H1 (cell line): ENCODE results near the gene CDH20. TPM values are rescaled to one million over a fixed set of nuclear protein-coding genes. Genes with fewer than 3 reads are reported as not detected.

Source experiments
- ZNF274 ChIP-seq: IDR thresholded peaks from 2 replicates; pipeline ENCODE4 v1.7.0; 2012; ENCODE audit warnings: low read length, borderline replicate concordance; ENCODE audit errors: extremely low read depth
- polyA plus RNA-seq, 7 experiments: library from polyadenylated mRNA; depleted of rRNA in 3 of 7; stranded (reverse) in 5 of 7; unstranded in 2 of 7; fragments of >200 nt in 5 of 7; fragments of 200-250 nt in 2 of 7; gene quantifications; 1 replicate in 5 of 7; 2 replicates in 1 of 7; 4 replicates in 1 of 7; pipeline versions ENCODE4 v1.2.1 to v1.2.3, GENCODE V29; 2011 to 2013; ENCODE audit warnings: missing spikeins in 2 of 7, mixed read lengths in 2 of 7
- total RNA-seq: library from RNA; stranded (reverse); fragmentation: NEBNext Ultra II Directional; extraction: Animal tissue kit (Norgen Biotek cat#: 25700); gene quantifications from 2 replicates; pipeline ENCODE4 v1.2.1, GENCODE V29; 2021

The CDH20 gene
- total and polyA plus RNA-seq, 2 of the 8 experiments (the other 6 are each of a cell fraction or from before 2014, with no cell fraction given) = 0.07 to 0.12 TPM

GRCh38 chr18:61334951-61335683 lies 1.9 kb downstream of the CDH20 start (continued):
- no peak for TF ChIP-seq ZNF274
